Fibroblast of peridontal ligament (primary cell): ENCODE results near the gene SPRED2.

ENCODE experiments used
- DNase-seq: peaks from one replicate; pipeline ENCODE4 v3.0.0-alpha.2; 2010; ENCODE audit errors: extremely low read depth

SPRED2 gene, protein sequence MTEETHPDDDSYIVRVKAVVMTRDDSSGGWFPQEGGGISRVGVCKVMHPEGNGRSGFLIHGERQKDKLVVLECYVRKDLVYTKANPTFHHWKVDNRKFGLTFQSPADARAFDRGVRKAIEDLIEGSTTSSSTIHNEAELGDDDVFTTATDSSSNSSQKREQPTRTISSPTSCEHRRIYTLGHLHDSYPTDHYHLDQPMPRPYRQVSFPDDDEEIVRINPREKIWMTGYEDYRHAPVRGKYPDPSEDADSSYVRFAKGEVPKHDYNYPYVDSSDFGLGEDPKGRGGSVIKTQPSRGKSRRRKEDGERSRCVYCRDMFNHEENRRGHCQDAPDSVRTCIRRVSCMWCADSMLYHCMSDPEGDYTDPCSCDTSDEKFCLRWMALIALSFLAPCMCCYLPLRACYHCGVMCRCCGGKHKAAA

DNA sequence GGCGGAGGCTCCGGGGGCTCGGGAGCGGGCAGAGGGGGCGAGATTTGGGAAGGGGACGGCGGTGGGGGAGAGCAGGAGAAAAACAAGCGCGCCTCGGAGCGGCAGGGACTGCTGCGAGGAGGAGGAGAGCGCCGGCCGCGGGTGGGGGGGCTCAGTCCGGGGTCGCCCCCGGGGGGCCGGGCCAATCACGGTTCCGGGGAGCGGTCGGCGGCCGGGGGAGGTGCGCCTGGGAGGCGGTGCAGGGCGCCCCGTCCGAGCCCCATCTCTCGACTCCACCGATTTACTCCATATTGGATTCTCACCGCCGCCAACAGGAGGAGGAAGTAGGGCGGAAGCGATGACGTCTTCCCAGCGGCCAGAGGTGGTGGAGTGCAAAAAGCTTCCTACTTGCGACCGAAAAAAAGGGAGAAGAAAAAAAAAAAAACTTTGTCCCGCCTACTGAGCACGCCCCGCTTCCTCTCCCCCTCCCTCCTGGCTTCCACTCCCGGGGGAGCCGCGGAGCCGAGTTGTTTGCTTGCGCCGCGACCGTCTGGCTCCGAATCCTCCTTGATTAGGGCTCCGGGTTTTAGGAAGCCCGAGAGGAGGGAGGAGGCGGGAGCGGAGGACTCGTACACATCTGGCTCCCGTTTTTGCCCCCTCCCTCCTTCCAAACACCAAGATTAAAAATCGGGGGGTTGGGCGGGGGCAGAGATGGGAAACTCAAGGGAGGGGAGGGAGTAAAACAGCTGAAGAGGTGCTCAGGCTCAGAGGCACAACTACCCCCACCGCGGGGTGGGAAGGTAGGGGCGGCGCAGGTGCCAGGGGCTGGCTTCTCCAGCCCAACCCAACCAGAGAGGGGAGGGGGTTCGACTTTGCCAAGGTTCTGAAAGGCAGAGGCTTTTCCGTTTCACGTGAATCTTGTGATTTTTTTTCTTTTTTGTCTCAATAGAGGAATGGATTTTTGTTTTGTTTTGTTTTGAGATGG lies at the start of gene SPRED2:
TSS of gene SPRED2 (minus strand) at position 373 of the 964 bp plus-strand sequence. CDS start 612 bp downstream, outside the sequence.
- peak; percentile 96 for DNase-seq

DNA sequence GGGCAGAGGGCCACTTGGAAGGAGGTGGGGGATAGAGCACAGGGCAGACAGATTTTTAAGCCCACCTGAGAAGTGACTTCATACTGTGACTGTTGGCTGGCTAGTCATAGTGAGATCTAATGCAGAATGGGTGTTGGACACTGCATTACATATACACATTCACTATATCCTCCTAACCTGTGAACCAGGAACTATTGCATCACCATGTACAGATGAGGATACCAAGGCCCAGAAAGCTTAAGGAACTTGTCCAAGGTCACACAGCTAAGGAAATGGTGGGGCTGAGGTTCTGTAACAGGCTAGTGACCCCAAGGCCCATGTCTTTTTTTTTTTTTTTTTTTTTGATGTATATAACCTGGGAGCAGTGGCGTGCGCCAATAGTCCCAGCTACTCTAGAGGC lies 49.6 kb upstream of the SPRED2 start:
- DNase-seq, result no peak

GRCh38 chr2:65479524-65479923 lies 47.1 kb upstream of the SPRED2 start:
- no peak for DNase-seq

DNA sequence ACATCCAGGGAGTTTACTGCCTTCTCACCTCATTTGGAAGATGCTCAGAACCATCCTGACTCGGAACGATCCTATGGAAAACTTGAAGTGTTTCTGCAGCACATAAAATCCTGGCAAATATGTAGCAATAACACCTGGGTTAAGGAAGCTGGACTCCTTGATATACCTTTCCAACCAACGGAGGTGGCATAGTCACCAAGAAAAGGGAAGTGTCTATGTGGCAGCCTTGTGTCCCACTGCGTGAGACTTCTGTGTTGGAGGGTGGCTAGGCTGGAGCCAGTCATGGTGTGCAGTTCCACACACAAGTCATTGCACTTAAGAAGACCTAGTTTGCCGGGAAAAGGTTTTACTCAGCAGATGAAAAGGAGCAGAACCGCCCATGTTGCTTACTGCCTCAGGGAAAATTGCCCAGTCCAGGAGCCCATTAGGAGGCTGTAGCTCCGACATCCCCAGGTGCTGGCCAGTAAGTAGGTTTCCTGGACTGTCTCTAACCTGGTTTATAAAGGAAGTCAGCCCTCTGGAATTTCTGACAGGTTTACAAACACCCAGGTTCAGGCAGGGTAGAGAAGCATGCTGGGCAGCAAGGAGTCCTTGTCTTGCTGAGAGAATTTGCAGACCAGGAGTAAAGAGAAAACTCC lies 46.2 kb upstream of the SPRED2 start:
- no peak for DNase-seq

DNA sequence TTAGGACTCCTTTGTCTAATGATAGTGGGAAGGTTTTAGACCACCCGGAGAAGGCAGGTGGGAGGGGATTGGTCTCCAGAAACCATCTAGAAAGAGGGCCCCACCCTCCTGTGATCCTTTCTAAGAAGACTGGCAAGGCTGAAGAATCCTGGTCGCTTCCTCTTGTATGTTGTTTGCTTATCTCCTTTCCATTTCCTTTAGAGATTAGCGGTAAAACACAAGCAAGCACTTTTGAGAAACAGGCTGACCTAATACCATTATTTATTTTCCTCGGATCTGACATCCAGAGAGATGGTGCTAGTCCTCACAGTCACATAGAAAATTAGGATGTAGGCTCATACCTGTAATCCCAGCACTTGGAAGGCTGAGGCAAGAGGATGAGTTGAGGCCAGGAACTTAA lies 45.2 kb upstream of the SPRED2 start:
- no peak for DNase-seq

DNA sequence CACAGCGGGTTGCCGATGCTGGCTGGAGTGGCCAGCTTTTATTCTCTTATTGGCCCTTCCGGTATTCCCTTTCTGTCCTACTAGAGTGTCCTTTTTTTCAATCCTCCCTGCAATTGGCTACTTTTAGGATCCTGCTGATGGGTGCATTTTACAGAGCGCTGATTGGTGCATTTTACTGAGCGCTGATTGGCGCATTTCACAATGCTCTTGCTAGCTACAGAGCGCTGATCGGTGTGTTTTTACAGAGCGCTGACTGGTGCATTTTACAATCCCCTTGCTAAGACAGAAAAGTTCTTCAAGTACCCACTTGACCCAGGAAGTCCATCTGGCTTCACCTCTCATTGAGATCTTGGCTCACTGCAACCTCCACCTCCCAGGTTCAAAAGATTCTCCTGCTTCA lies 44.4 kb upstream of the SPRED2 start:
- DNase-seq, result no peak

DNA sequence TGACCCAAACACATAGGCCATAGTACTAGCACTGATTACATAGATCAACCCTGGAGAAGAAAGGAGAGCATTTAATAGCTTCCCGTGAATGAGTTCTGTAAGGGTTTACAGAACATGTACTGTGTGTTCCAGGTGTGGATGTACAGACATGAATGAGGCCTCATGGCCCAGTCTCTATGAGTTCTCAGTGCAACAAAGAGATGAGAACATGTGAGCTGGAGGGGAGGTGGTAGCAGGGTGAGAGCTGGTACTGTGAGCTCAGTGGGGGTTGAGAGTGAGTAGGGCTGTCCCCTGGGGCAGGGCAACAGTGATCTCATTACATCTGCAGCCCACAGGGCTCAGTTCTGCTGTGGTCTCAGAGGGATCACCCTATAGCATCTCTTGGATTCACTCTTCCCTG lies 42.6 kb upstream of the SPRED2 start:
- no peak for DNase-seq

- no peak for DNase-seq
Measured at GRCh38 chr2:65473045-65473444, 40.6 kb upstream of the SPRED2 start.

- DNase-seq, result no peak
Measured at GRCh38 chr2:65471409-65471808, 39.0 kb upstream of the SPRED2 start.

GRCh38 chr2:65466551-65466950 lies 34.2 kb upstream of the SPRED2 start:
- no peak for DNase-seq

- DNase-seq, result no peak
Measured at GRCh38 chr2:65465857-65466256, 33.5 kb upstream of the SPRED2 start.

- peak; percentile 10 for DNase-seq
Measured at GRCh38 chr2:65465124-65465523, 32.7 kb upstream of the SPRED2 start.

DNA sequence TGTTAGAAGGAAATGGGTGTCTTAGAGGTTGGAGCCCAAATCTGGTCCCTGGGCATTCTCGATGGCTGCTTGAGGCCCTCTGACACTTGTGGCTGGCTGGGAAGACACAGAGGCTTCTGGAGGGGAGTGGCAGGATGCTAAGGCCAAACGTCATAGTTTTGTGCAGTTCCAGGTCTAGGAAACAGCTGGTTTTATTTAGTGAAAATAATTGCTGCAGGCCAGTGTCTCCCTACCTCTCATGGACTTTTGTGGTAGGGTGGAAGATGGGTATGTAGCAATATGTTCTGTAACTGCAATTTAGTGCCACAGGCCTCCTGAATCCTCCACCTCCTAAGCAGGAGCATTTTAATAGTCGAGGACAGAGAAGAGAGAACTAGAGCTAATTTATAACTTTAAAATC lies 32.2 kb upstream of the SPRED2 start:
- DNase-seq, result peak; percentile 32

DNA sequence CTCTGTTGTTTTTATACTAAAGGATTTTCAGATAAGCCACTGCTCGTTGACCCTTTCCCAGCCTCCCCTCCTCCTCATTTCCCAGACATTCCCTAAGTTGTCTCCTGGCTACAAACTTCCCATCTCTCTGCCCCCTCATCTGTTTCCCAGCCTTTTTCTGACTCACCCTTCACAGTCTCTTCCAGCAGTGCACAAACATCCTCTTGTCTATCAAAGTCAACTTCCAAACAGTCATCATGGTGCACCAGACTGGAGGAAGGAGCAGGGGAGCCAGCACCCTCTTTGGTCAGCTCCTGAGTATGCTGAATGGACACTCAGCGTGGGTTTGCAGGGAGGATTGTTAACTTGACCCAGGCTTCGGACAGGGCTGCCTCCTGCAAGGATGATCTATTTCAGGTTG lies 26.6 kb upstream of the SPRED2 start:
- DNase-seq, result no peak

DNA sequence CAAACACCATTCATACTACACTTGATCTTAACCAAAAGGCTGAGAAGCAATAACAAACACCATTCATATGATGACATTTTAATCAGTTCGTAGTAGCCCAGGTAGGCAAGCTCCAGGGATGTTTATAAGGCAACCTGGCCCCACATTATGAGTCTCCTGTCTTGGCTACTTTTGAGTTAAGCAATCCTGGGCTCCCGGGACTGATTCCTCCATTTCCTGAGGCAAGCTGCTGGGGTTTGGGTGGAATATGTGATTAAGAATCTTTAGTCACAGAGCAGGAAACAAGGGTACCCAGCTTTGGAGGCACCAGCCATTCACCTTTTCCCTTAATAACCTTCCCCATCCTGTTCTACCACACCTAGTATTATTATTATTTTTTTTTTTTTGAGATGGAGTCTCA lies 24.5 kb upstream of the SPRED2 start:
- DNase-seq, result no peak

DNA sequence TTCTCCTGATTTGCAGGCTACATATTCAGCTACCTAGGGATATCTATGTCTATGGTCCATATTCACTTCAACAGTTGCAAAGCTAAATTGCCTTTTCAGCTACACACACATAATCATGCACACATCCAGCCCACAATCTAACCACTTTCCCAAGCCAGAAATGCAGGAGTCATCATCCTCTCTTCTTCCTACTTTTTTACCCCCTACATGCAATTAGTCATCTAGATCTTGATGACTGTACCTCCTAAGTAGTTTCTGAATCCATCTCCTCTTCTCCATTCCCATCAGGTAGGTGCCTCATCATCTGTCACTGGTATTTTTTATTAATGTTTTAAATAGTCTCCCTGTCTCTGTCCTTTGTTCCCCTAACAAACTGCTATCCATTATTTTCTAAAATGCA lies 23.7 kb upstream of the SPRED2 start:
- peak; percentile 69 for DNase-seq

- no peak for DNase-seq
Measured at GRCh38 chr2:65453916-65454315, 21.5 kb upstream of the SPRED2 start.

DNA sequence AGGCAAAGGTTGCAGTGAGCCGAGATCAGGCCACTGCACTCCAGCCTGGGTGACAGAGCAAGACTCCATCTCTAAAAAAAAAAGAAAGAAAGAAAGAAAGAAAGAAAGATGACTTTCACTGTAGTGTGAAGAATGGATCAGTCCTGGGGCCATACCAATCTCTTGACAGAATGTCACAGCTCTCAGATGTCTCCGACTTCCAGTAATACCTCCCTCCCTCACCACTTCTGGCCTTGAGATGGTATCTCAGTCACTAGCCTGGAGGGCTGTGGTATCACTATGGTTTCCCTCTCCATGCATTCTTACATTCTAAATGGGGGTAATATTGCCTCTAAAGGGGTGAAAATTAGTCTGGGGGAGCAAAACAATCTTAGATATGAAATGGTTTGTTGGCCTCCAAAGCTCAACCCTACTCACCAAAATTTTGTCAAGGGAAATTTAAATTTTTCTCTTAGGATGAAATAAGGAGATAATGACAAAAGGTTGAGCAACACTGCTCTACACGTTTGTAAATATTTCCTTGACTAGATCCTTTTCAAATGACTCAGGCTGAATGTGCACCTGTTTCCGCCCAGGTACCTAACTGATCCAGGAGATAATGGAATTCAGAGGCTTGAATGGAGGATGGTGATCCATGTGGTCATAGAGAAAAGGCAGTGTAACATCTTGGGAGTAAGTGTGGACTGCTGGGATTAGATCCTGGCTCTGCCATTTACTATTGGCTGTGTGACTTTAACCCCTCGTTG lies 19.9 kb upstream of the SPRED2 start:
- no peak for DNase-seq

DNA sequence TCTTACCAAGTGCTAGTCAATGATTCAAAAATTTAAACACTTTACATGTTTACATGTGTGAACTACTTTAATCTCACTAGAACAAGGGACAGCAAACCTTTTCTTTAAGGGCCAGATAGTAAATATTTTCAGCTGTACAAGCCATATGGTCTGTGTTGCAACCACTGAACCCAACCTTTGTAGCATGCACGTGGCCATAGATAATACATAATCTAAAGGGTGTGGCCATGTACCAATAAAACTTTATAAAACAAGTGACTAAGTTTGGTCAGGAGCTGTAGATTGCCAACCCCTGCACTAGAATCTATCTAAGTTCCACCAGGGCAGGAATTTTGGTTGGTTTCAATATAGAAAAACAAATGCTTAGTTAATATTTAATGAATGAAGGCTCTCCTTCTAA lies 18.4 kb upstream of the SPRED2 start:
- no peak for DNase-seq

- no peak for DNase-seq
Measured at GRCh38 chr2:65450393-65450792, 18.0 kb upstream of the SPRED2 start.

GRCh38 chr2:65443509-65444186 lies 11.2 kb upstream of the SPRED2 start:
- DNase-seq, result no peak
